Mesendoderm (in vitro differentiated cells): ENCODE results near the gene NR2F1.

ENCODE experiments used
- DNase-seq: peaks from one replicate; pipeline ENCODE4 v3.0.0; 2013
- H2AK5ac ChIP-seq: 2 replicates; pipeline ENCODE4 v1.6.1; 2013; ENCODE audit warnings: low read length, inconsistent platforms
- H2BK120ac ChIP-seq: 2 replicates; pipeline ENCODE4 v1.6.1; 2013; ENCODE audit warnings: low read depth, mild to moderate bottlenecking, low read length, moderate library complexity, mixed read lengths
- H2BK15ac ChIP-seq: replicated peaks from 2 replicates; pipeline ENCODE4 v1.6.1; 2013; ENCODE audit warnings: low read depth, mild to moderate bottlenecking, moderate library complexity
- H2BK5ac ChIP-seq: 2 replicates; pipeline ENCODE4 v1.6.1; 2013; ENCODE audit warnings: low read length, inconsistent platforms
- H3K18ac ChIP-seq: 2 replicates; pipeline ENCODE4 v1.6.1; 2013; ENCODE audit warnings: mild to moderate bottlenecking, low read length, mixed read lengths
- H3K23ac ChIP-seq: one replicate; pipeline ENCODE4 v1.6.1; 2013; ENCODE audit warnings: low read length
- H3K27ac ChIP-seq: 2 replicates; pipeline ENCODE4 v1.5.1; 2013; ENCODE audit warnings: low read depth, mild to moderate bottlenecking, inconsistent platforms, low read length, moderate library complexity
- H3K27me3 ChIP-seq: 2 replicates; pipeline ENCODE4 v1.6.1; 2013; ENCODE audit warnings: low read length, control low read depth, mild to moderate bottlenecking, inconsistent platforms; ENCODE audit not compliant: insufficient read depth, poor library complexity
- H3K36me3 ChIP-seq: 2 replicates; pipeline ENCODE4 v1.6.1; 2013; ENCODE audit warnings: low read length, inconsistent platforms; ENCODE audit not compliant: control insufficient read depth, insufficient read depth
- H3K4ac ChIP-seq: one replicate; pipeline ENCODE4 v1.6.1; 2013; ENCODE audit warnings: low read depth, mild to moderate bottlenecking, low read length, moderate library complexity
- H3K4me1 ChIP-seq: 2 replicates; pipeline ENCODE4 v1.6.1; 2013; ENCODE audit warnings: low read depth, low read length, inconsistent platforms; ENCODE audit not compliant: control insufficient read depth
- H3K4me2 ChIP-seq: 2 replicates; pipeline ENCODE4 v1.6.1; 2013; ENCODE audit warnings: low read length
- H3K4me3 ChIP-seq: 2 replicates; pipeline ENCODE4 v1.5.1; 2013; ENCODE audit warnings: mild to moderate bottlenecking, low read length
- H3K56ac ChIP-seq: one replicate; pipeline ENCODE4 v1.6.1; 2013; ENCODE audit warnings: low read length
- H3K79me1 ChIP-seq: 2 replicates; pipeline ENCODE4 v1.6.1; 2013; ENCODE audit warnings: low read length, inconsistent platforms
- H3K79me2 ChIP-seq: 2 replicates; pipeline ENCODE4 v1.6.1; 2013; ENCODE audit warnings: mild to moderate bottlenecking, low read length; ENCODE audit not compliant: control insufficient read depth, insufficient read depth
- H3K9ac ChIP-seq: 2 replicates; pipeline ENCODE4 v1.6.1; 2013; ENCODE audit warnings: low read length, inconsistent platforms
- H4K5ac ChIP-seq: one replicate; pipeline ENCODE4 v1.6.1; 2013; ENCODE audit warnings: low read length
- H4K8ac ChIP-seq: one replicate; pipeline ENCODE4 v1.6.1; 2013; ENCODE audit warnings: low read depth, mild to moderate bottlenecking, control low read depth, low read length, moderate library complexity
- WGBS: extraction: QIAGEN DNeasy Blood & Tissue Kit; methylation state at CpG from one replicate; pipeline ENCODE4 v1.1.7; 2013; ENCODE audit warnings: low lambda C conversion rate, missing lambda C conversion rate; ENCODE audit not compliant: insufficient coverage; ENCODE audit errors: extremely low coverage; 5-methylcytosine and 5-hydroxymethylcytosine counted together

The NR2F1 gene

GRCh38 chr5:93572608-93573353 lies 10.2 kb upstream of the NR2F1 start:
- Histone ChIP-seq H3K36me3 (no peaks in the 10 kb centered on the region), H3K9ac (no peak overlapping the region), H2AK5ac (no peak overlapping the region), H3K79me1 (no peaks in the 10 kb centered on the region), H3K27me3 (peaks cover 75% of the 10 kb centered on the region), H3K4me3 (no peak overlapping the region), H3K4me1 (peaks cover 4% of the 10 kb centered on the region), H3K4ac (no peak overlapping the region), H4K8ac (no peak overlapping the region), H3K4me2 (peak overlapping the region; percentile 56), H2BK5ac (no peak overlapping the region), H3K27ac (no peak overlapping the region), H2BK120ac (no peak overlapping the region), H3K56ac (peak overlapping the region; percentile 28), H3K79me2 (no peaks in the 10 kb centered on the region), H3K23ac (no peak overlapping the region), H4K5ac (no peak overlapping the region), H3K18ac (no peak overlapping the region), H2BK15ac (no peak overlapping the region)
- DNase-seq, result peak; percentile 69
- WGBS, result no CpG with 5 or more reads among the region's 45 CpGs

GRCh38 chr5:93573354-93574351 lies 9.4 kb upstream of the NR2F1 start:
- H3K9ac ChIP-seq, result no peak overlapping the region
- H2AK5ac ChIP-seq, result no peak overlapping the region
- no peak overlapping the region for H2BK5ac ChIP-seq

GRCh38 chr5:93574491-93575305 lies 8.3 kb upstream of the NR2F1 start:
- H3K4me3 ChIP-seq, result no peak overlapping the region
- H3K23ac ChIP-seq, result no peak overlapping the region
- no peak overlapping the region for H2BK15ac ChIP-seq
- peaks cover 81% of the 10 kb centered on the region for H3K27me3 ChIP-seq
- H2BK120ac ChIP-seq, result no peak overlapping the region
- H3K79me1 ChIP-seq, result no peaks in the 10 kb centered on the region
- peaks cover 2% of the 10 kb centered on the region for H3K4me1 ChIP-seq
- no peak overlapping the region for H4K5ac ChIP-seq
- no peaks in the 10 kb centered on the region for H3K79me2 ChIP-seq
- no peak overlapping the region for H2BK5ac ChIP-seq
- no peak overlapping the region for H2AK5ac ChIP-seq
- H3K56ac ChIP-seq, result no peak overlapping the region
- no CpG with 5 or more reads among the region's 12 CpGs for WGBS
- no peak overlapping the region for H4K8ac ChIP-seq
- DNase-seq, result no peak
- no peak overlapping the region for H3K9ac ChIP-seq
- H3K18ac ChIP-seq, result no peak overlapping the region
- H3K27ac ChIP-seq, result no peak overlapping the region
- H3K4me2 ChIP-seq, result no peak overlapping the region
- no peak overlapping the region for H3K4ac ChIP-seq
- H3K36me3 ChIP-seq, result no peaks in the 10 kb centered on the region

More at GRCh38 chr5:93573354-93574351, 9.4 kb upstream of the NR2F1 start:
- no peak overlapping the region for H4K5ac ChIP-seq
- H3K27me3 ChIP-seq, result peaks cover 81% of the 10 kb centered on the region
- no peak overlapping the region for H2BK120ac ChIP-seq
- no peak overlapping the region for H2BK15ac ChIP-seq
- no peak overlapping the region for H3K18ac ChIP-seq
- H3K27ac ChIP-seq, result no peak overlapping the region
- no peaks in the 10 kb centered on the region for H3K79me1 ChIP-seq
- no CpG with 5 or more reads among the region's 32 CpGs for WGBS
- no peaks in the 10 kb centered on the region for H3K79me2 ChIP-seq
- no peak overlapping the region for H3K4me3 ChIP-seq
- H4K8ac ChIP-seq, result no peak overlapping the region
- peak overlapping the region; percentile 56 for H3K4me2 ChIP-seq
- H3K36me3 ChIP-seq, result no peaks in the 10 kb centered on the region
- peaks cover 4% of the 10 kb centered on the region for H3K4me1 ChIP-seq
- H3K23ac ChIP-seq, result no peak overlapping the region
- H3K56ac ChIP-seq, result no peak overlapping the region
- H3K4ac ChIP-seq, result no peak overlapping the region
- no peak for DNase-seq

GRCh38 chr5:93575461-93576414 lies 7.3 kb upstream of the NR2F1 start:
- H4K8ac ChIP-seq, result no peak overlapping the region
- H2BK5ac ChIP-seq, result no peak overlapping the region
- H3K36me3 ChIP-seq, result no peaks in the 10 kb centered on the region
- WGBS, result no CpG with 5 or more reads among the region's 6 CpGs
- no peak overlapping the region for H3K4ac ChIP-seq
- H2BK120ac ChIP-seq, result no peak overlapping the region
- H2AK5ac ChIP-seq, result no peak overlapping the region
- H3K4me2 ChIP-seq, result no peak overlapping the region
- H3K56ac ChIP-seq, result no peak overlapping the region
- H3K4me1 ChIP-seq, result peaks cover 2% of the 10 kb centered on the region
- H3K27ac ChIP-seq, result no peak overlapping the region
- H3K79me2 ChIP-seq, result no peaks in the 10 kb centered on the region
- no peak for DNase-seq
- no peak overlapping the region for H3K18ac ChIP-seq
- no peak overlapping the region for H2BK15ac ChIP-seq
- no peak overlapping the region for H4K5ac ChIP-seq
- H3K9ac ChIP-seq, result no peak overlapping the region
- H3K79me1 ChIP-seq, result no peaks in the 10 kb centered on the region
- peaks cover 76% of the 10 kb centered on the region for H3K27me3 ChIP-seq
- H3K23ac ChIP-seq, result no peak overlapping the region
- H3K4me3 ChIP-seq, result no peak overlapping the region
